Measurements from ENCODE around the gene ZNF224. TPM values are rescaled to one million over a fixed set of nuclear protein-coding genes. Genes with fewer than 3 reads are reported as not detected.
"Not testable (repeated sequence)": the region's sequence is repeated elsewhere in the genome, so short reads cannot be mapped to it uniquely, and the experiment has no call there.

The ZNF224 gene
- total RNA-seq, 1 donor from 2014 or later, result 30.2 TPM

DNA sequence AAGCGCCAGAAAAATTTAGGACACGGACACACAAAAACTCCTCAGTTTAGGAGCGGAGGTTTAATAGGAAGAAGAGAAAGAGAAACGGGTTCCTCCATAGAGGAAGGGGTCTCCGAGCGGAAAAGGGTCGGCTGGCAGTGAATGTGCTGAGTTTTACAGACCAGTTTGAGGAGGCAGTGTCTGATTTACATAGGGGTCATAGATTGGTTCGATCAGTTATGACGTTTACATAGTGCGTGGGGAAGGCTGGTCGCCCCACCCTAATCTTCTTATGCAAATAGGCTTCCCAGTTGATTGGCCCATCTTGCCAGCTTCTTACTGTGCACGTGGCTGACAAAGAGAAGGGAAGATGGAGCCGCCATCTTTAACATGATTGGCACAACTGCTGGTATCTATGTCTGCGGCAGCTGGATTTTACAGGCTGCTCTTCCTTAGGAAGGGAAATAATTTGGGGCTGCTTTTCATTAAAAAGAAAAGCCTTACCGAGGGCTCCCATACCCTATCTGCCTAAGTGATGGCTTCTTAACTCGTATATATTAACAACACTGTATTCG is 17.8 kb downstream of the ZNF224 start:
- no peak for DNase-seq (ENCODE audit: extremely low spot score, unreplicated experiment)
- peaks cover 20% of the 10 kb centered on the region for H3K4me1 Mint-ChIP-seq (ENCODE audit: unreplicated experiment)
- TF ChIP-seq, protein P1, sequence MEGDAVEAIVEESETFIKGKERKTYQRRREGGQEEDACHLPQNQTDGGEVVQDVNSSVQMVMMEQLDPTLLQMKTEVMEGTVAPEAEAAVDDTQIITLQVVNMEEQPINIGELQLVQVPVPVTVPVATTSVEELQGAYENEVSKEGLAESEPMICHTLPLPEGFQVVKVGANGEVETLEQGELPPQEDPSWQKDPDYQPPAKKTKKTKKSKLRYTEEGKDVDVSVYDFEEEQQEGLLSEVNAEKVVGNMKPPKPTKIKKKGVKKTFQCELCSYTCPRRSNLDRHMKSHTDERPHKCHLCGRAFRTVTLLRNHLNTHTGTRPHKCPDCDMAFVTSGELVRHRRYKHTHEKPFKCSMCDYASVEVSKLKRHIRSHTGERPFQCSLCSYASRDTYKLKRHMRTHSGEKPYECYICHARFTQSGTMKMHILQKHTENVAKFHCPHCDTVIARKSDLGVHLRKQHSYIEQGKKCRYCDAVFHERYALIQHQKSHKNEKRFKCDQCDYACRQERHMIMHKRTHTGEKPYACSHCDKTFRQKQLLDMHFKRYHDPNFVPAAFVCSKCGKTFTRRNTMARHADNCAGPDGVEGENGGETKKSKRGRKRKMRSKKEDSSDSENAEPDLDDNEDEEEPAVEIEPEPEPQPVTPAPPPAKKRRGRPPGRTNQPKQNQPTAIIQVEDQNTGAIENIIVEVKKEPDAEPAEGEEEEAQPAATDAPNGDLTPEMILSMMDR (IDR thresholded peaks at IDR 0.05), result no peak
- H3K27me3 Mint-ChIP-seq (ENCODE audit: unreplicated experiment), result no peaks in the 10 kb centered on the region
- peaks cover 31% of the 10 kb centered on the region for H3K36me3 Mint-ChIP-seq (ENCODE audit: unreplicated experiment)
- peak overlapping the region; percentile 96 for H3K4me3 Mint-ChIP-seq (ENCODE audit: unreplicated experiment)
- H3K9me3 Mint-ChIP-seq (ENCODE audit: unreplicated experiment), result peaks cover 32% of the 10 kb centered on the region
- peak overlapping the region; percentile 98 for H3K27ac Mint-ChIP-seq (ENCODE audit: unreplicated experiment)

DNA sequence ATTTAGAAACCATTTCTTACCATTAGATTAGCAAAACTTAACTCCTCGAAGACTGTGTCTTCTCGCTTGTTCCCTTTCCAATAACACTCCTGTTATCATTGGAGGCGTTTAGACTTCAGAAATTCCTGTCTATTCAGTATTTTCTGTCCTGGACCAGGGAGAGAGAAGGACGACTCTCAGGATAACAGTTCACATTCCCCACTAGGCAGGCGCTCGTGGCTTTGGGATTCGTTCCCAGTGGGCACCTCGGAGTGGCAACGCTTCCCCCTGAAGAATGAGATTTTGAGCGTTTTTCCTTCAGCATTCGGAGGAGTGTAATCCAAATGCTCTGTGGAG is 18.6 kb downstream of the ZNF224 start:
- no peak for DNase-seq (ENCODE audit: extremely low spot score, unreplicated experiment)
- peak overlapping the region; percentile 96 for H3K4me3 Mint-ChIP-seq (ENCODE audit: unreplicated experiment)
- peaks cover 24% of the 10 kb centered on the region for H3K9me3 Mint-ChIP-seq (ENCODE audit: unreplicated experiment)
- H3K4me1 Mint-ChIP-seq (ENCODE audit: unreplicated experiment), result peaks cover 20% of the 10 kb centered on the region
- TF ChIP-seq, protein P1 (IDR thresholded peaks at IDR 0.05), result no peak
- H3K27me3 Mint-ChIP-seq (ENCODE audit: unreplicated experiment), result no peaks in the 10 kb centered on the region
- H3K36me3 Mint-ChIP-seq (ENCODE audit: unreplicated experiment), result peaks cover 23% of the 10 kb centered on the region
- peak overlapping the region; percentile 98 for H3K27ac Mint-ChIP-seq (ENCODE audit: unreplicated experiment)

- DNase-seq (ENCODE audit: extremely low spot score, unreplicated experiment), result peak; percentile 97
Measured at GRCh38 chr19:44113138-44113783, 19.1 kb downstream of the ZNF224 start, which contains the start of gene ZNF225. Gene ZNF225, plus strand, starts transcription at chr19:44113399. Its CDS starts 2,429 bp downstream, at chr19:44115828.

DNA sequence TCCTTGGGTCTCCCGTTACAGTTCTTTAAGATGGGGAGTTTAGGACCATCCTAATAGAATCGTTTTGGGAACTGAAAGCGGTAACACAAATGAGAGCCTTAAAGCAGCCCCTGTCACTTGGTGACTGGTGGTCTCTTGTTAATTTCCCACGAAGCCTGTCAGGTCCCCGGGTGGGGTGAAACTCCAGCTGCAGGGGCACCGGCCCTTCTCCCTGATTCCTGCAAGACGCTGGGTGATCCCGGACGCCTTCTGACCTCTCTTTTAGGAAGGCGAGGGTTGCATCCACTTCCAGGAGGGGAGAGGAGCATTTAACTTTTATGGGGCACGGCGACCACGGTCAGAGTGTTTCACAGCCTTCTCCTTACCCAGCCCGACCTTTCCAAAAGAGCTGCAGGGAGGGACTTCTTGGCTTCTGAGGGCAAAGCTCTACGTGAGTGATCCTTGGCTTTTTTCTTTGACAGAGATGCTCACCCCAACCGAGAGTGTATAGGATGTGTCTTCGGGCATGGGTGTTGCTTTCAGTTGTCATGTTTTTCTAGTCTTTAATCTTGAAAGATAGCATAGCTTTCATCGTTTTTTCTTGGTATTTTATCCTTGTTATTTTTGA is 19.7 kb downstream of the ZNF224 start:
- peak overlapping the region; percentile 96 for H3K4me3 Mint-ChIP-seq (ENCODE audit: unreplicated experiment)
- peaks cover 27% of the 10 kb centered on the region for H3K36me3 Mint-ChIP-seq (ENCODE audit: unreplicated experiment)
- TF ChIP-seq, protein P1 (IDR thresholded peaks at IDR 0.05), result no peak
- H3K4me1 Mint-ChIP-seq (ENCODE audit: unreplicated experiment), result peaks cover 20% of the 10 kb centered on the region
- H3K9me3 Mint-ChIP-seq (ENCODE audit: unreplicated experiment), result peaks cover 17% of the 10 kb centered on the region
- DNase-seq (ENCODE audit: extremely low spot score, unreplicated experiment), result no peak
- peak overlapping the region; percentile 98 for H3K27ac Mint-ChIP-seq (ENCODE audit: unreplicated experiment)
- H3K27me3 Mint-ChIP-seq (ENCODE audit: unreplicated experiment), result no peaks in the 10 kb centered on the region

More at GRCh38 chr19:44113138-44113783, 19.1 kb downstream of the ZNF224 start, which contains the start of gene ZNF225:
- Mint-ChIP-seq H3K27me3 (ENCODE audit: unreplicated experiment) (no peaks in the 10 kb centered on the region), H3K9me3 (ENCODE audit: unreplicated experiment) (peaks cover 19% of the 10 kb centered on the region), H3K36me3 (ENCODE audit: unreplicated experiment) (peaks cover 22% of the 10 kb centered on the region), H3K4me3 (ENCODE audit: unreplicated experiment) (peak within 1 kb of the TSS; percentile 96), H3K4me1 (ENCODE audit: unreplicated experiment) (peaks cover 20% of the 10 kb centered on the region), H3K27ac (ENCODE audit: unreplicated experiment) (peak within 1 kb of the TSS; percentile 98)
- TF ChIP-seq, protein P1 (IDR thresholded peaks at IDR 0.05), result peak; percentile 11

GRCh38 chr19:44121162-44121561 is 27.0 kb downstream of the ZNF224 start:
- H3K4me3 Mint-ChIP-seq (ENCODE audit: unreplicated experiment), result not testable (repeated sequence)

More at GRCh38 chr19:44121162-44121561, 27.0 kb downstream of the ZNF224 start:
- H3K4me1 Mint-ChIP-seq (ENCODE audit: unreplicated experiment); DNase-seq (ENCODE audit: extremely low spot score, unreplicated experiment); H3K27ac Mint-ChIP-seq (ENCODE audit: unreplicated experiment); H3K27me3 Mint-ChIP-seq (ENCODE audit: unreplicated experiment): not testable (repeated sequence)
- Mint-ChIP-seq H3K36me3 (ENCODE audit: unreplicated experiment) (peaks cover 80% of the 10 kb centered on the region), H3K9me3 (ENCODE audit: unreplicated experiment) (peaks cover 29% of the 10 kb centered on the region)
